Keratinocyte (primary cell): ENCODE measurements around the gene PRKAA2.

Source experiments
- CTCF ChIP-seq, 3 experiments: IDR thresholded peaks in 1 of 3; conservative IDR thresholded peaks in 1 of 3; optimal IDR thresholded peaks in 1 of 3; 2 replicates in 2 of 3; 3 replicates in 1 of 3; pipeline versions ENCODE3 to v1.5.1; 2011; ENCODE audit warnings: low read length in 3 of 3, mild to moderate bottlenecking in 3 of 3, moderate library complexity in 2 of 3, control low read depth in 1 of 3, inconsistent platforms in 1 of 3; ENCODE audit not compliant: insufficient read depth in 2 of 3; ENCODE audit errors: extremely low read depth in 1 of 3
- EZH2 ChIP-seq: IDR thresholded peaks from one replicate; pipeline ENCODE4 v1.6.1; 2012; ENCODE audit warnings: inconsistent platforms, mild to moderate bottlenecking, low read length, moderate library complexity

GRCh38 chr1:56715156-56715555 lies 70.0 kb downstream of the PRKAA2 start:
- TF ChIP-seq EZH2 (no peak), CTCF (optimal IDR thresholded peaks at IDR 0.05 in 1 of 3, IDR thresholded peaks at IDR 0.05 in 1 of 3, conservative IDR thresholded peaks at IDR 0.05 in 1 of 3; ENCODE audit: extremely low read depth in 1 of 3, insufficient read depth in 2 of 3, low read length in 3 of 3) (no peak)
